DMS79 treated with DMSO at 0.1 percent for 48 hours (cell line): ENCODE measurements around the gene CYTH1.
A peak's percentile ranks its signal among the peaks of the same experiment; 100 is the strongest.

ENCODE experiments used
- DNase-seq: peaks from one replicate; lab custom pipeline; 2025; lab: John Stamatoyannopoulos, UW

The CYTH1 gene

GRCh38 chr17:78804777-78805176, 22.7 kb upstream of the CYTH1 start:
- DNase-seq: no peak

GRCh38 chr17:78803186-78803845, 21.2 kb upstream of the CYTH1 start:
- no peak for DNase-seq

- DNase-seq: no peak
Measured at GRCh38 chr17:78802459-78802858, 20.4 kb upstream of the CYTH1 start.

- DNase-seq: no peak
Measured at GRCh38 chr17:78802008-78802407, 19.9 kb upstream of the CYTH1 start.

- no peak for DNase-seq
Measured at GRCh38 chr17:78800132-78800931, 18.3 kb upstream of the CYTH1 start.

- DNase-seq: no peak
Measured at GRCh38 chr17:78798695-78799559, 16.9 kb upstream of the CYTH1 start.

GRCh38 chr17:78797691-78798585, 15.9 kb upstream of the CYTH1 start:
- no peak for DNase-seq

- no peak for DNase-seq
Measured at GRCh38 chr17:78797213-78797612, 15.1 kb upstream of the CYTH1 start.

- no peak for DNase-seq
Measured at GRCh38 chr17:78796517-78796900, 14.4 kb upstream of the CYTH1 start.

- DNase-seq: no peak
Measured at GRCh38 chr17:78795861-78796516, 13.9 kb upstream of the CYTH1 start.

- no peak for DNase-seq
Measured at GRCh38 chr17:78794864-78795640, 13.0 kb upstream of the CYTH1 start.

- no peak for DNase-seq
Measured at GRCh38 chr17:78794399-78794798, 12.3 kb upstream of the CYTH1 start.

- DNase-seq: no peak
Measured at GRCh38 chr17:78793968-78794367, 11.9 kb upstream of the CYTH1 start.

GRCh38 chr17:78793415-78793814, 11.3 kb upstream of the CYTH1 start:
- DNase-seq: no peak

- DNase-seq: no peak
Measured at GRCh38 chr17:78791840-78792709, 10.0 kb upstream of the CYTH1 start.

- no peak for DNase-seq
Measured at GRCh38 chr17:78790552-78790951, 8.5 kb upstream of the CYTH1 start.

GRCh38 chr17:78789663-78790181, 7.6 kb upstream of the CYTH1 start:
- peak; percentile 48 for DNase-seq

- peak; percentile 28 for DNase-seq
Measured at GRCh38 chr17:78789149-78789662, 7.1 kb upstream of the CYTH1 start.

GRCh38 chr17:78788451-78788850, 6.4 kb upstream of the CYTH1 start:
- no peak for DNase-seq
